Peyer's patch (tissue), 4 donors: ENCODE results near the gene OR10H2.
"Not testable (repeated sequence)": the region's sequence is repeated elsewhere in the genome, so short reads cannot be mapped to it uniquely, and the experiment has no call there.

Experiments
- CTCF ChIP-seq, 6 experiments: fragments of 450-650 bp in 4 of 6; fragments of 200-600 bp in 2 of 6; sonication (generic) in 1 of 6; IDR thresholded peaks; one replicate each; pipeline ENCODE4 v1.5.1; 2017 to 2019; ENCODE audit warnings: antibody characterized with exemption in 6 of 6, mild to moderate bottlenecking in 3 of 6, moderate library complexity in 1 of 6
- POLR2A ChIP-seq, 2 donors: fragments of 450-650 bp; IDR thresholded peaks; one replicate each; pipeline ENCODE4 v1.5.1; 2017; ENCODE audit warnings: antibody characterized with exemption in 2 of 2, mild to moderate bottlenecking in 2 of 2, moderate library complexity in 2 of 2

DNA sequence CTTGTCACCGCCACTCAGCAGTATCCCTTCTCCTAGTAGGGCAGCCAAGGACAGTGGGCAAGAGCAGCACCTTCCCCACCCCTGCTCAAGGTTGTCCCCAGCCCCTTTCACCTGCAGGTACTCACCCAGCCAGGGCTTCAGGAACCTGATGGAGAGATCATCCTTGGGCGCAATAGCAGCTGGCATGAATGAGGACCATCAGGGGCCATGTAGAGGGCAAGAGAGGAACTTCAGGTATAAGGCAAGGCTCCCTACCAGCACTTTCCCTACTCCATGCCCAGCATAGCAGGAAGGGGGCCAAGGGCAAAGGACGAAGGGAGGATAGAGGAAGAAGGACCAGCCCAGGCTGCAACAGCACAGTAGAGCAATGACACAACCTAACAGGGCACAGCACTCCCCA, 46.3 kb downstream of the OR10H2 start:
- not testable (repeated sequence) for TF ChIP-seq CTCF, POLR2A (IDR thresholded peaks at IDR 0.05)
